Measurements from ENCODE around the gene LEFTY1.

The LEFTY1 gene

GRCh38 chr1:225868631-225869330 is 20.2 kb downstream of the LEFTY1 start:
- DNase-seq, result no peak

GRCh38 chr1:225866981-225867380 is 22.0 kb downstream of the LEFTY1 start:
- no peak for DNase-seq

GRCh38 chr1:225866061-225866837 is 22.7 kb downstream of the LEFTY1 start:
- DNase-seq, result peak; percentile 85

- DNase-seq, result no peak
Measured at GRCh38 chr1:225865514-225865913, 23.4 kb downstream of the LEFTY1 start.

GRCh38 chr1:225863167-225863566 is 25.8 kb downstream of the LEFTY1 start:
- DNase-seq, result no peak

- DNase-seq, result no peak
Measured at GRCh38 chr1:225862581-225862950, 26.4 kb downstream of the LEFTY1 start.

- no peak for DNase-seq
Measured at GRCh38 chr1:225861834-225862580, 26.9 kb downstream of the LEFTY1 start.

GRCh38 chr1:225860876-225861441 is 28.0 kb downstream of the LEFTY1 start:
- DNase-seq, result no peak

- no peak for DNase-seq
Measured at GRCh38 chr1:225860107-225860506, 28.8 kb downstream of the LEFTY1 start.

- DNase-seq, result no peak
Measured at GRCh38 chr1:225859151-225859550, 29.8 kb downstream of the LEFTY1 start.

- DNase-seq, result no peak
Measured at GRCh38 chr1:225857256-225857655, 31.7 kb downstream of the LEFTY1 start.

GRCh38 chr1:225855503-225856300 is 33.2 kb downstream of the LEFTY1 start:
- DNase-seq, result no peak

- DNase-seq, result no peak
Measured at GRCh38 chr1:225853441-225853840, 35.5 kb downstream of the LEFTY1 start.

GRCh38 chr1:225852413-225853124 is 36.4 kb downstream of the LEFTY1 start:
- DNase-seq, result no peak

GRCh38 chr1:225851805-225852204 is 37.1 kb downstream of the LEFTY1 start:
- peak; percentile 13 for DNase-seq

- DNase-seq, result no peak
Measured at GRCh38 chr1:225850370-225850769, 38.6 kb downstream of the LEFTY1 start.

GRCh38 chr1:225849925-225850324 is 39.0 kb downstream of the LEFTY1 start:
- peak; percentile 28 for DNase-seq

- no peak for DNase-seq
Measured at GRCh38 chr1:225848030-225848955, 40.7 kb downstream of the LEFTY1 start.

- DNase-seq, result no peak
Measured at GRCh38 chr1:225847610-225848009, 41.3 kb downstream of the LEFTY1 start.

Measured in stimulated activated CD4-positive, alpha-beta T cell treated with anti-CD3 and anti-CD28 coated beads, Interleukin-15, amount 100 ng/mL, for 24 hours (primary cell).